Neuronal stem cell (in vitro differentiated cells): ENCODE results near the gene PKIB.

Source experiments
- DNase-seq: peaks from one replicate; pipeline ENCODE4 v3.0.0-alpha.2; 2013; ENCODE audit warnings: low spot score
- H2AFZ ChIP-seq: one replicate; pipeline ENCODE4 v1.6.1; 2013; ENCODE audit warnings: mild to moderate bottlenecking, low read length, inconsistent platforms
- H2AK5ac ChIP-seq: 2 replicates; pipeline ENCODE4 v1.6.1; 2013; ENCODE audit warnings: low read depth, mild to moderate bottlenecking, inconsistent platforms, low read length, moderate library complexity, mixed read lengths
- H2BK120ac ChIP-seq: 2 replicates; pipeline ENCODE4 v1.6.1; 2013; ENCODE audit warnings: low read depth, mild to moderate bottlenecking, inconsistent platforms, low read length, moderate library complexity, mixed read lengths
- H2BK12ac ChIP-seq: one replicate; pipeline ENCODE4 v1.6.1; 2013; ENCODE audit warnings: low read length, inconsistent platforms
- H2BK15ac ChIP-seq: 2 replicates; pipeline ENCODE4 v1.6.1; 2013; ENCODE audit warnings: mild to moderate bottlenecking, low read length, inconsistent platforms, mixed read lengths
- H2BK5ac ChIP-seq: one replicate; pipeline ENCODE4 v1.6.1; 2013; ENCODE audit warnings: inconsistent platforms, mild to moderate bottlenecking, low read length, moderate library complexity
- H3K14ac ChIP-seq: one replicate; pipeline ENCODE4 v1.6.1; 2013; ENCODE audit warnings: low read length, inconsistent platforms
- H3K18ac ChIP-seq: 2 replicates; pipeline ENCODE4 v1.6.1; 2013; ENCODE audit warnings: low read length, inconsistent platforms
- H3K23ac ChIP-seq: 2 replicates; pipeline ENCODE4 v1.6.1; 2013; ENCODE audit warnings: low read depth, mild to moderate bottlenecking, mixed read lengths, low read length, inconsistent platforms; ENCODE audit not compliant: poor library complexity
- H3K27ac ChIP-seq: replicated peaks from 3 replicates; pipeline ENCODE4 v1.5.1; 2013; ENCODE audit warnings: low read length, inconsistent platforms
- H3K27me3 ChIP-seq, 3 experiments: 2 replicates each; pipeline ENCODE4 v1.6.1; 2013; ENCODE audit warnings: low read length in 3 of 3, mild to moderate bottlenecking in 2 of 3, inconsistent platforms in 1 of 3, low read depth in 1 of 3, mixed read lengths in 1 of 3, moderate library complexity in 1 of 3; ENCODE audit not compliant: control insufficient read depth in 3 of 3, insufficient read depth in 3 of 3
- H3K36me3 ChIP-seq, 2 donors: replicated peaks in 1 of 2; 2 replicates each; pipeline ENCODE4 v1.6.1; 2013; ENCODE audit warnings: low read length in 2 of 2; ENCODE audit not compliant: control insufficient read depth in 2 of 2, insufficient read depth in 2 of 2
- H3K4ac ChIP-seq: 2 replicates; pipeline ENCODE4 v1.6.1; 2013; ENCODE audit warnings: inconsistent platforms, mild to moderate bottlenecking, low read length, moderate library complexity
- H3K4me1 ChIP-seq, 2 donors: 1 replicate in 1 of 2; 2 replicates in 1 of 2; pipeline ENCODE4 v1.6.1; 2013; ENCODE audit warnings: low read length in 2 of 2, low read depth in 1 of 2; ENCODE audit not compliant: control insufficient read depth in 2 of 2, insufficient read depth in 1 of 2
- H3K4me2 ChIP-seq: one replicate; pipeline ENCODE4 v1.6.1; 2013; ENCODE audit warnings: mild to moderate bottlenecking, low read length, inconsistent platforms; ENCODE audit not compliant: insufficient read depth, poor library complexity, severe bottlenecking
- H3K4me3 ChIP-seq, 2 donors: 2 replicates each; pipeline ENCODE4 v1.5.1; 2013; ENCODE audit warnings: low read length in 2 of 2, mild to moderate bottlenecking in 2 of 2, inconsistent platforms in 1 of 2, moderate library complexity in 1 of 2
- H3K79me1 ChIP-seq: one replicate; pipeline ENCODE4 v1.6.1; 2013; ENCODE audit warnings: low read depth, mild to moderate bottlenecking, inconsistent platforms, low read length, moderate library complexity
- H3K9ac ChIP-seq: one replicate; pipeline ENCODE4 v1.6.1; 2013; ENCODE audit warnings: mild to moderate bottlenecking, low read depth, low read length, inconsistent platforms; ENCODE audit not compliant: poor library complexity
- H3K9me3 ChIP-seq, 2 donors: replicated peaks in 1 of 2; 2 replicates each; pipeline versions ENCODE3 to v1.6.1; 2013; ENCODE audit warnings: low read length in 2 of 2, mild to moderate bottlenecking in 2 of 2, inconsistent platforms in 1 of 2, low read depth in 1 of 2, mixed read lengths in 1 of 2, moderate library complexity in 1 of 2; ENCODE audit not compliant: control insufficient read depth in 2 of 2, insufficient read depth in 1 of 2
- H4K8ac ChIP-seq: one replicate; pipeline ENCODE4 v1.6.1; 2013; ENCODE audit warnings: low read depth, mild to moderate bottlenecking, inconsistent platforms, low read length, moderate library complexity
- H4K91ac ChIP-seq: one replicate; pipeline ENCODE4 v1.6.1; 2013; ENCODE audit warnings: low read length, low read depth, mild to moderate bottlenecking, inconsistent platforms; ENCODE audit not compliant: poor library complexity
- WGBS, 2 donors: extraction: QIAGEN DNeasy Blood & Tissue Kit; methylation state at CpG; one replicate each; pipeline ENCODE4 v1.1.7; 2013; ENCODE audit warnings: missing lambda C conversion rate in 2 of 2, mixed read lengths in 1 of 2; ENCODE audit not compliant: insufficient read length in 2 of 2, insufficient replicate concordance in 1 of 2; ENCODE audit errors: extremely low coverage in 2 of 2; 5-methylcytosine and 5-hydroxymethylcytosine counted together

The PKIB gene

DNA sequence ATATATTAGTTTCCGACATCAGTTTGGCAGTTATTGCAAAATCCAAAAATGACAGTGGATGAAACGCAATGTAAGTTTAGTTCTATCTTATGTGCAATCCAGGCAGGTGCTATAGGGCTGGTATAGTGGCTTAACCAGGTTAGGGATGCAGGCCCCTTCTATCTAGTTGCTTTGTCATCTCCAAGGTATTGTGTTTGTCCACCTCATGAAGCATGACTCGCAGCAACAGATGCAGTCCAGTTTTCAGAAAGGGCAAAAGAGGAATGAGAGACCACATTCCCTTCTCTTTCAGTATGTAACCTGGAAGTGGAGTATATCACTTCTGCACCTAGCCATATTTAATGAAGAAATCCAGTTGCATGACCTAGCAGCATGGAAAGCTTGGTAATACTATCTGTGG lies 59.7 kb downstream of the PKIB start:
- Histone ChIP-seq H4K91ac (no peak overlapping the region), H3K9me3 (no peaks in the 10 kb centered on the region), H3K4me1 (no peaks in the 10 kb centered on the region), H3K27ac (no peak overlapping the region), H3K4me2 (no peak overlapping the region), H2AK5ac (no peak overlapping the region), H2BK12ac (no peak overlapping the region), H2AFZ (no peak overlapping the region), H3K23ac (no peak overlapping the region), H3K18ac (no peak overlapping the region), H2BK5ac (no peak overlapping the region), H3K36me3 (no peaks in the 10 kb centered on the region), H2BK120ac (no peak overlapping the region), H3K4me3 (no peak overlapping the region), H3K4ac (no peak overlapping the region), H3K79me1 (no peaks in the 10 kb centered on the region), H2BK15ac (no peak overlapping the region), H3K9ac (no peak overlapping the region), H3K27me3 (no peaks in the 10 kb centered on the region), H3K14ac (no peak overlapping the region), H4K8ac (no peak overlapping the region)
- WGBS, 2 donors = no CpG with 5 or more reads among the region's 3 CpGs
- DNase-seq = no peak

DNA sequence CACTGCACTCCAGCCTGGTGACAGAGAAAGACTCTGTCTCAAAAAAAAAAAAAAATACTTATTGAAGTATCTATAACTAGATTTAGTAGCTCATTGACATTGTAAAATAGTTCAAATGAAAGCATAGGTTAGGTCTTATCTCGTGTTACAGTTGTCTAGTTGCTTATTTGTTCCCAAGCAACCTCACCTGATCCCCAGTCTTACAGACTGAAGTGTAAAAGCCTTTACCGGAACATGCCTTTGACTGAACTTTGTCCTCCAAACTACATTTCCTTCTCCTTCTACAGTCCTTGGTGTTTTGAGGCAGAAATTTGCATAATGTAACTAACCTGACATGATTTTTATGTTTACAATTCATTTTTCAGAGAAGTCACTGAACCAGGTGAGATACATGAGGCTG lies 61.0 kb downstream of the PKIB start:
- H3K4me3 ChIP-seq = no peak overlapping the region
- H2BK15ac ChIP-seq = no peak overlapping the region
- no peak overlapping the region for H3K27ac ChIP-seq
- H3K23ac ChIP-seq = no peak overlapping the region
- H3K14ac ChIP-seq = no peak overlapping the region
- H2BK12ac ChIP-seq = no peak overlapping the region
- no peak overlapping the region for H2AFZ ChIP-seq
- no peak overlapping the region for H3K9ac ChIP-seq
- no peak overlapping the region for H3K4ac ChIP-seq
- H2AK5ac ChIP-seq = no peak overlapping the region
- no peaks in the 10 kb centered on the region for H3K4me1 ChIP-seq
- no peaks in the 10 kb centered on the region for H3K79me1 ChIP-seq
- H2BK120ac ChIP-seq = no peak overlapping the region
- no peaks in the 10 kb centered on the region for H3K36me3 ChIP-seq
- no peak overlapping the region for H3K18ac ChIP-seq
- no peaks in the 10 kb centered on the region for H3K27me3 ChIP-seq
- DNase-seq = no peak
- H2BK5ac ChIP-seq = no peak overlapping the region
- H3K4me2 ChIP-seq = no peak overlapping the region
- WGBS, 2 donors = no CpG with 5 or more reads among the region's 2 CpGs
- H4K91ac ChIP-seq = no peak overlapping the region
- H4K8ac ChIP-seq = no peak overlapping the region
- H3K9me3 ChIP-seq = no peaks in the 10 kb centered on the region

DNA sequence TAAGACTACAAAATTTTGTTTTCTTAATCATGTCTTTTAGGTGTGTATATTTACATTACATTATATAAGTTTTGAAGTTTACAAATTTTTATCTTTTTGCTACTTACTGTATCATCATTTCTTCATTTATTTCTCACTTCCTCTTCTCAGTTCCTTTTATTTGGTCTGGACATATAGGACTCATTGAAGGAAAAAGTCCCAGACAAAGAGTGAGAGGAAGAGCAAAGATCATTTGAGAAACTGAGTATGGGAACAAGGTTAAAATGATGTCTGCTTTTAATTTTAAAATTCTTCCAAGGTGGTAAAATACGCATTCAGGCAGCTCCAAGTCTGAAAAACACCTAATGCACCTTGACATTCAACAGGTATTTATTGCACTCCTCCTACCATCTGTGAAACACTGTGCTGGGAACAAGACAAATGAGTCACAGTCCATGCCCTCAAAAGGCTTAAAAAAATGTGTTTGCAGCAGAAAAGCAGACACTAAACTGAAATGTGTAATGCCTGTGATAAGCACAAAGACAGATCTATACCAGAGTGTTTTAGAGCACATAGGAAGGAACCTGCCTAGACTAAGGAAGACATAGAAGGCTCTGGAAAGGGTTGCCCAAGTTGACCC lies 63.2 kb downstream of the PKIB start:
- H3K9me3 ChIP-seq = no peaks in the 10 kb centered on the region
- DNase-seq = no peak
- H4K91ac ChIP-seq = no peak overlapping the region
- no peak overlapping the region for H3K23ac ChIP-seq
- H3K4me3 ChIP-seq = no peak overlapping the region
- no peak overlapping the region for H3K4ac ChIP-seq
- no peak overlapping the region for H2BK120ac ChIP-seq
- H3K4me2 ChIP-seq = no peak overlapping the region
- no peak overlapping the region for H4K8ac ChIP-seq
- no peak overlapping the region for H3K9ac ChIP-seq
- no peak overlapping the region for H2BK5ac ChIP-seq
- H3K27me3 ChIP-seq = no peaks in the 10 kb centered on the region
- H3K36me3 ChIP-seq = no peaks in the 10 kb centered on the region
- no peak overlapping the region for H3K27ac ChIP-seq
- no peak overlapping the region for H2AK5ac ChIP-seq
- H2BK15ac ChIP-seq = no peak overlapping the region
- WGBS, 2 donors = no CpG with 5 or more reads among the region's 1 CpG
- no peak overlapping the region for H2BK12ac ChIP-seq
- no peak overlapping the region for H3K14ac ChIP-seq
- H3K18ac ChIP-seq = no peak overlapping the region
- no peaks in the 10 kb centered on the region for H3K4me1 ChIP-seq
- H2AFZ ChIP-seq = no peak overlapping the region
- no peaks in the 10 kb centered on the region for H3K79me1 ChIP-seq

DNA sequence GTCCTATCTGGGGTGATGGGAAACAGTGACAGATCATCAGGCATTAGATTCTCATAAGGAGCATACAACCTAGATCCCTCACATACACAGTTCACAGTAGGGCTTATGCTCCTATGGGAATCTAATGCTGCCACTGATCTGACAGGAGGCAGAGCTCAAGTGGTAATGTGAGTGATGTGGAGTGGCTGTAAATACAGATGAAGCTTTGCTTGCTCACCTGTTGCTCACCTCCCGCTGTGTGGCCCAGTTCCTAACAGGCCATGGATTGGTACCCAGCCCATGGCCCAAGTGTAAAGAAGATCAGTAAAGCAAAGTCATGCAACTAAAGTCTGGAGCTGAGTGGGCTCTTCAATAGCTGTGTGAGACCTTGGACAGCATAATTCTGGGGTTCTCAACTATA lies 65.9 kb downstream of the PKIB start:
- H2BK5ac ChIP-seq = no peak overlapping the region
- no peak overlapping the region for H2AFZ ChIP-seq
- peaks cover 0 to 2% (median 0%) of the 10 kb centered on the region in 3 experiments for H3K27me3 ChIP-seq
- H2BK120ac ChIP-seq = no peak overlapping the region
- DNase-seq = no peak
- no peak overlapping the region for H3K4me3 ChIP-seq
- no peaks in the 10 kb centered on the region for H3K79me1 ChIP-seq
- H3K14ac ChIP-seq = no peak overlapping the region
- H3K36me3 ChIP-seq = no peaks in the 10 kb centered on the region
- H3K4me1 ChIP-seq = no peaks in the 10 kb centered on the region
- no peak overlapping the region for H2BK15ac ChIP-seq
- no peak overlapping the region for H2BK12ac ChIP-seq
- no peak overlapping the region for H4K91ac ChIP-seq
- no peak overlapping the region for H3K23ac ChIP-seq
- no peaks in the 10 kb centered on the region for H3K9me3 ChIP-seq
- H3K4me2 ChIP-seq = no peak overlapping the region
- WGBS, 2 donors = no CpG with 5 or more reads among the region's 1 CpG
- no peak overlapping the region for H3K4ac ChIP-seq
- H4K8ac ChIP-seq = no peak overlapping the region
- H3K9ac ChIP-seq = no peak overlapping the region
- no peak overlapping the region for H3K18ac ChIP-seq
- no peak overlapping the region for H3K27ac ChIP-seq
- no peak overlapping the region for H2AK5ac ChIP-seq
